Esophagus squamous epithelium (tissue), 5 donors: ENCODE data around the gene P4HA2. TPM values are rescaled to one million over a fixed set of nuclear protein-coding genes. Genes with fewer than 3 reads are reported as not detected.

ENCODE experiments used
- DNase-seq: peaks from one replicate; lab custom pipeline; 2025; lab: John Stamatoyannopoulos, UW
- H3K27ac ChIP-seq, 4 donors: fragments of 200-600 bp; sonication (generic); one replicate each; pipeline ENCODE4 v1.5.1; 2016 to 2019; ENCODE audit warnings: mild to moderate bottlenecking in 1 of 4
- H3K27me3 ChIP-seq, 4 donors: fragments of 200-600 bp; sonication (generic); 1 replicate in 3 of 4; 2 replicates in 1 of 4; pipeline versions ENCODE4 v1.5.1 to v1.6.0; 2017 to 2021; ENCODE audit warnings: antibody characterized with exemption in 1 of 4
- H3K36me3 ChIP-seq, 3 donors: fragments of 200-600 bp; sonication (generic); one replicate each; pipeline ENCODE4 v1.5.1; 2016 to 2019
- H3K4me1 ChIP-seq, 3 donors: fragments of 200-600 bp; sonication (generic); one replicate each; pipeline ENCODE4 v1.5.1; 2017 to 2019
- H3K4me3 ChIP-seq, 4 donors: fragments of 200-600 bp; sonication (generic); 1 replicate in 3 of 4; 2 replicates in 1 of 4; pipeline ENCODE4 v1.5.1; 2016 to 2019; ENCODE audit warnings: mild to moderate bottlenecking in 2 of 4, moderate library complexity in 1 of 4
- H3K9me3 ChIP-seq, 3 donors: fragments of 200-600 bp; sonication (generic); one replicate each; pipeline ENCODE4 v1.5.1; 2016 to 2019
- CTCF ChIP-seq, 6 experiments: fragments of 450-650 bp in 4 of 6; fragments of 200-600 bp in 2 of 6; sonication (generic) in 2 of 6; IDR thresholded peaks; one replicate each; pipeline ENCODE4 v1.5.1; 2016 to 2019; ENCODE audit warnings: antibody characterized with exemption in 6 of 6, mild to moderate bottlenecking in 4 of 6, moderate library complexity in 4 of 6
- POLR2A ChIP-seq, 4 donors: fragments of 450-650 bp; IDR thresholded peaks; one replicate each; pipeline ENCODE4 v1.6.1; 2017; ENCODE audit warnings: antibody characterized with exemption in 4 of 4, mild to moderate bottlenecking in 4 of 4, moderate library complexity in 3 of 4
- WGBS, 2 donors: methylation state at CpG; one replicate each; pipeline ENCODE4 v1.1.5; 2018; 5-methylcytosine and 5-hydroxymethylcytosine counted together
- intact Hi-C: fragments of 100-400 bp; cut with DNase I; formaldehyde crosslinking; loops from one replicate; pipeline ENCODE4 v1.15.0; 2022
- total RNA-seq, 4 donors: library from RNA; depleted of rRNA; stranded (reverse); fragments of >200 nt; gene quantifications; one replicate each; pipeline ENCODE4 v1.1.0, GENCODE V29; 2016
- donor health status: DM: yes; HTN: yes; CAD: no.

The P4HA2 gene
- total RNA-seq, 4 donors from 2014 or later: 14.7 to 22.2 (median 16.7) TPM

GRCh38 chr5:132260714-132261551, 33.3 kb upstream of the P4HA2 start:
- H3K9me3 ChIP-seq: no peaks in the 10 kb centered on the region
- H3K27ac ChIP-seq: peak overlapping the region; percentile 88 to 97 (median 94)
- WGBS, 2 donors: 12 to 18% methylated on average over 2 to 3 of the region's 6 CpGs
- H3K36me3 ChIP-seq: peaks cover 0 to 47% (median 0%) of the 10 kb centered on the region in 3 donors
- H3K4me3 ChIP-seq: no peak overlapping the region
- intact Hi-C loops: no loop called here
- TF ChIP-seq CTCF (IDR thresholded peaks at IDR 0.05): no peak
- no peak for TF ChIP-seq POLR2A (IDR thresholded peaks at IDR 0.05)
- peaks cover 0 to 3% (median 0%) of the 10 kb centered on the region in 4 donors for H3K27me3 ChIP-seq
- no peak for DNase-seq
- H3K4me1 ChIP-seq: peaks cover 64 to 96% (median 67%) of the 10 kb centered on the region in 3 donors

GRCh38 chr5:132260051-132260450, 32.4 kb upstream of the P4HA2 start:
- intact Hi-C loops: no loop called here
- Histone ChIP-seq H3K4me1 (peaks cover 57 to 96% (median 67%) of the 10 kb centered on the region in 3 donors), H3K4me3 (peak overlapping the region in 3 of 4 donors; percentile 72 to 87 (median 74)), H3K27ac (peak overlapping the region; percentile 88 to 97 (median 94)), H3K27me3 (peaks cover 0 to 3% (median 0%) of the 10 kb centered on the region in 4 donors), H3K36me3 (peaks cover 0 to 41% (median 0%) of the 10 kb centered on the region in 3 donors), H3K9me3 (no peaks in the 10 kb centered on the region)
- 11 to 16% methylated on average over 5 to 6 of the region's 6 CpGs for WGBS, 2 donors
- TF ChIP-seq CTCF (IDR thresholded peaks at IDR 0.05) (no peak), POLR2A (IDR thresholded peaks at IDR 0.05) (no peak)
- no peak for DNase-seq

- intact Hi-C loops: loop anchor here (10.0 kb wide), 1 partner anchor 236 kb away; the partner anchor contains the start of gene IRF1
- DNase-seq: no peak
- WGBS, 2 donors: 29% methylated on average over 6 of the region's 24 CpGs; no CpG with 5 or more reads in 1 of the 2 donors
- peak overlapping the region; percentile 66 to 87 (median 73) for H3K4me3 ChIP-seq
- H3K9me3 ChIP-seq: no peaks in the 10 kb centered on the region
- peaks cover 57 to 96% (median 69%) of the 10 kb centered on the region in 3 donors for H3K4me1 ChIP-seq
- peaks cover 0 to 33% (median 0%) of the 10 kb centered on the region in 3 donors for H3K36me3 ChIP-seq
- TF ChIP-seq POLR2A (IDR thresholded peaks at IDR 0.05): peak in 2 of 4 donors; percentile 47 to 56
- no peak for TF ChIP-seq CTCF (IDR thresholded peaks at IDR 0.05)
- H3K27me3 ChIP-seq: peaks cover 0 to 3% (median 0%) of the 10 kb centered on the region in 4 donors
- peak overlapping the region; percentile 88 to 97 (median 94) for H3K27ac ChIP-seq
These were observed 31.6 kb upstream of the P4HA2 start for GRCh38 chr5:132259069-132259851.

- no peaks in the 10 kb centered on the region for H3K9me3 ChIP-seq
- no peak for DNase-seq
- TF ChIP-seq POLR2A (IDR thresholded peaks at IDR 0.05): no peak
- TF ChIP-seq CTCF (IDR thresholded peaks at IDR 0.05): no peak
- peaks cover 0 to 24% (median 0%) of the 10 kb centered on the region in 3 donors for H3K36me3 ChIP-seq
- H3K27ac ChIP-seq: peak overlapping the region; percentile 88 to 97 (median 94)
- peak overlapping the region; percentile 66 to 87 (median 73) for H3K4me3 ChIP-seq
- H3K27me3 ChIP-seq: peaks cover 0 to 3% (median 0%) of the 10 kb centered on the region in 4 donors
- peaks cover 57 to 96% (median 66%) of the 10 kb centered on the region in 3 donors for H3K4me1 ChIP-seq
- WGBS, 2 donors: 26 to 27% methylated on average over 10 to 12 of the region's 19 CpGs
- intact Hi-C loops: loop anchor here (10.0 kb wide), 1 partner anchor 236 kb away; the partner anchor contains the start of gene IRF1
These were observed 30.7 kb upstream of the P4HA2 start for GRCh38 chr5:132258102-132259068.
